Measurements from ENCODE around the gene C7orf33.

Gene C7orf33

DNA sequence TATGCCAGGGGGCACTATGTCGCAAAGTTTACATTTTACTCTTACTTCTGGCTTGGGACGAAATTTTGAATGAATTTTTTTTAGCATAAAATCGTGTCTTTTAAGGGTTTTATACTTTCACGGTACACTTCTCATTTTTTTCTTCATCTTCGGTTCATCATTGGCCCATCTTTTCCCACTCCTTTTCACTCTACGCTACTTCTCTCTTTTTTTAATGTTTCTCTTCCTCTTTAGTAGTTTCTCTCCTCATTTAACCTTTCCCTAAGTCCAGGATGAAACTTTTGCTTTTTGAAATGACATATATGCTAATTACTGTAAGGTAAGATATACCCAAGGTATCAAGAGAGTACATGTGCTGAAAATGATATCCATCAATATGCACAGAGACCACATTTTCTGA is 39.5 kb downstream of the C7orf33 start:
- DNase-seq, result no peak

DNA sequence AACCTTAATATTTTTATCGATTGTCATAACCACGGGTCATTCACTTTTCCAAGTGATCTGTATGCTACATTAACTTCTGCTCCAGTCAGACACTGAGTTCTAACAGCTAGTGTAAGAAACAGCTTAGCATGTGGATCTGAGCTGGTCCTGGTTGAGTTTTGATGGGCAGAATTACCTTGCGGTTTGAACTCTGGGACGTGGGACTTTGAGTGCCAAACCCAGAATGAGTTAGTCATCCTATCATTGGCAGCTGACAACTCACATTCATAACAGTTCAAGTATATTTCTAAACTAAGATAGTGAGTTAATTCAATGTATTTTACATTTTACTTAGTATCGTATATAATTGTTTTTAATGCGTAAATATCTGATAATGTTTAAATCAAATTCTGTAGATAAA is 43.2 kb downstream of the C7orf33 start:
- no peak for DNase-seq

DNA sequence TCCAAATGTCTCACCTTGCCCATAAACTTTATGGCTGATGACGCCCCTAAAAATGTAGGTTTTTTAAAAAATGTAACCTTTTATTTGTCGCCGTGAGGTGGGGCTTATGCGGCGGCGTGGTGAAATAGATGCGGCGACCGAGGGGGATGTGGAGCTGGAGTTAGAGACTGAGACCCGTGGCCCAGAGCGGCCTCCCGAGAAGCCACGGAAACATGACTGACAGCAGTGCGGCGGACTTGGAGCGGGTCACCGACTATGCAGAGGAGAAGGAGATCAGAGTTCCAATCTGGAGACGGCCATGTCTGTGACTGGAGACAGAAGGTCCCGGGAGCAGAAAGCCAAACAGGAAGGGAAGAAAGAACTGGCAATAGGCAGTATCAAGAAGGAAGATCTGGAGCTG is 46.5 kb downstream of the C7orf33 start:
- DNase-seq, result no peak

DNA sequence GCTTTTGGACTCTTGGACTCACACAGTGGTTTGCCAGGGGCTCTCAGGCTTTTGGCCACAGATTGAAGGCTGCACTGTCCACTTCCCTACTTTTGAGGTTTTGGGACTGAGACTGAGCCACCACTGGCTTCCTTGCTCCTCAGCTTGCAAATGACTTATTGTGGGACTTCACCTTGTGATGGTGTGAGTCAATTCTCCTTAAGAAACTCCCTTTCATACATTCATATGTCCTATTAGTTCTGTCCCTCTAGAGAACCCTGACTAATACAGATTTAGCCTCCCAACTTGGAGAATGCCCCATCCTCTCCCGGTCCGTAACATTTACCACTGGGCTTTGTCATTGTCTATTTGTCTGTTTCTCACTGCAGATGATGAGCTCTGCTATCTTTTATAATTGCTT is 55.3 kb downstream of the C7orf33 start:
- no peak for DNase-seq

DNA sequence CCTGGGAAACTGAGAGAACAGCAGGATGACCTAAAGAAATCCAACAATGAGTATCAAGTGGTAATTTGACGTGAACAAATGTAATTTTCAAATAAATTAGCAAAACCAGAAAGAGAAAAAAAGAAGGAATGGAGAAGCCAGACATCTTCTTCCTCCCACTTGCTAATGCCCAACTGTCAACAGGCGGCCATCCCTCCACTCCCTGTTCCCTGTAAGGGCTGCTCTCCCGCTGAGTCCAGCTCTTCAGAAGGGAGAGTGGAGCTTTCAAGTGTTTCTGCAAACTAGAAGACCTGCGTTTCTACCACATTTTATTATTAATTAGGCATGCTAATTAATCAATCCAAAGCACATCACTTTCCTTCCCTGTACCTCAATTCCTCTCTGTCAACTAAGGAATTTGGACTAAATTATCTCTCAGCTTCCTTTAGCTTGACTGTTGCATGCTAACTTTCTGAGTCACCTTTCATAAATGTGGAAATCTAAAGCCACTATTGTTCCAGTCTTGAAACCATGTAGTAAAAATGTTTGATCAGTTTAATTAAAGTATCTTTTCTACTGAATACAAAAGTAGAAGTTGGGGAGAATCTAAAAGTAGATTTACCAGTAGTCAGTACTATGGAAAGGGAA is 59.8 kb downstream of the C7orf33 start:
- DNase-seq, result no peak

DNA sequence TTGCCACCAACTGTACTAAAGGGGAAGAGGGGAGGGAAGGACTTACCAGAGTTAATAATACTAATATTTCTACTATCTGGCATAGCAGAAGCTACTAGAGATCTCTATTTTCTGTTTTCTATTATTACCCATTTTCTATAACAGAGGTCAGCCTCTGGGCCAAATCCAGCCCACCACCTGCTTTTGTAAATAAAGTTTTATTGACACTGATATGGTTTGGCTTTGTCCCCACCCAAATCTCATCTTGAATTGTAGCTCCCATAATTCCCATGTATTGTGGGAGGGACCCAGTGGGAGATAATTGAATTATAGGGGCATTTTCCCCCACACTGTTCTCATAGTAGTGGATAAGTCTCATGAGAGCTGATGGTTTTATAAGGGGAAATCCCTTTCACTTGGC is 62.2 kb downstream of the C7orf33 start:
- no peak for DNase-seq

DNA sequence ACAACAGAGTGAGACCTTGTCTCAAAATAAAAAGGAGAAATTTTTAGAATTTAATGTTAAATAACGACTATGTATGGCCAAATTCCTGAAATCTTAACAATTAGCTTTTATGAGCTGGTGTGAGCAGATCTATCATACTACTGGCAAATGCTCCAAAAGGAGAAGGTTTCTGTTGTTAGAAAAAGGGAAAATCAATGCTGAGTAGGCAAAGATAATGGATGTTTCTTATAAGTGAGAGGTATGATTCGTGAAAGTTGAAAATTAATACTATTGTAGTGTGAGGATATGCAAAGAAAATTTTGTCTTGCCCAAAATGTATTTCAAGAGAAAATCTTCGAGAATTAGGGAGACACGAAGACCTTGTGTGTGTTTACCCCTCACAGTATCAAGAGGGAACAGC is 67.4 kb downstream of the C7orf33 start:
- DNase-seq, result no peak

DNA sequence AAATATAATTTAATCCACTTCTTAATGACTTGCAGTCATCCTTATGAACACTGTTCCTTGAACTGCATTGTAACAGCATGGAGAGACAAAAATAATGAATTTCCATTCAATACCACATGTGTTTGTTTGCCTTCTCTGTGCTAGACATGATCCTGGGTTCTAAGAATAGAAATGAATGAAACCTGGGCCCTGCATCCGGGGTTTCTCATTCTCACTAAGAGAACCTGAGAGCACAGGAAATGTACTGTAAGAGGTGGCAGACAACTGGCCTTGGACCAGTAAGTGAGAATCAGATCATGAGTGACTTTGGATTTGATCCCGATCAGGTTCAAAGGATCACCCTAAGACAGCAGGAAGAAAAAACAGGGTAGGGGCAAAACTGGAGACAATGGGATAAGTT is 70.9 kb downstream of the C7orf33 start:
- no peak for DNase-seq

DNA sequence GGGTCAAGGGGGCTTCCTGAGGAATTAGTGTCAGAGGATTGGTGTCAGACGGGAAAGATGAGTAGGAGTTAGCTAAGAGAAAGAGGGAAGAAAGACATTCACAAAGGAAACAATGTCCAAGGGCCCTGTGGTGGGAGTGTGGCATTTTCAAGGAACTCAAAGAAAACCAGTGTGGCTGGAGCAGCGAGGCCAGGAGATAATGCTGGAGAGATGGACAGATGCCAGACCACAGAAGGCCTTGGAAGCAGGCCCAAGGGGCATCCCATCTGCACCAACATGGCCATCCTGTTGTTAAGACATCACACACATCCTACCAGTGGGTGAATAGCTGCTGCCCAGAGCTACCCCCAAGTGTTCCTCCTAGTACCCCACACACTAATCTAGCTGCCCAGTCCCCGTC is 72.1 kb downstream of the C7orf33 start:
- DNase-seq, result no peak

DNA sequence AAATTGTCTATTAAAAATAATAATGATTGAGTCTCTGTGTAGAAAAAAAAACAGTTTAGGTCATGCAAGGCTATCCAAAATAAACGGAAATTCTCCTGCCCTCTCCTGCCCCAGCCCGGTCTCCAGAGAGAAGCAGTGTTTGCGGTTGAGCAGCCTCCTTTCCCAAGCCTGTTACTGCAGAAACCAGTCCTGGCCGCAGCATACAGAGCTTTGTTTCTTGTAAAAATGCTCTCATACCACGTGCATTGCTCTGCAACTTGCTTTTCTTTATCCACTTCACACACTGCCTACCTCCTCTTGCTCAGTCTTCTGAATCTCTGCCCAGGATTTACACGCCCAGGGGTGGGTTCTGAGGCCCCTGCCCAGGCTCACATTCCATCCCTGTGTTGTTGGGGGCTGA is 73.8 kb downstream of the C7orf33 start:
- DNase-seq, result no peak

DNA sequence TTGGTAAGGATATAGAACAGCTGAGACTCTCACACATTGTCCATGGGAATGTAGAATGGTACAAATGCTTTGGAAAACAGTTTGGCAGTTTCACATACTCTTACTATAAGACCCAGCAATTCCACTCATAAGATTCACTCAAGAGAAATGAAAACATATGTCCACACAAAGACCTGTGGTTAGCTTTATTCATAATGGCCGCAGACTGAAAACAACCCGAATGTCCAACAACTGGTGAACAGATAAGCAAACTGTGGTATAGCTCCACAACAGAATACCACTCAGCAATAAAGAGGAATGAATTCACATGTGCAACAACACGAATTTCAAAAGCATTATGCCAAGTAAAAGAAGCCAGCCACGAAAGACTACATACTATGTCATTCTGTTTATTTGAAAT is 74.7 kb downstream of the C7orf33 start:
- DNase-seq, result no peak
